Activated naive CD4-positive, alpha-beta T cell treated with anti-CD3 and anti-CD28 coated beads, Interleukin-2, amount 50 U/mL, for 16 hours (primary cell): ENCODE results near the gene GNA14.
"Not testable (repeated sequence)": the region's sequence is repeated elsewhere in the genome, so short reads cannot be mapped to it uniquely, and the experiment has no call there.

Source experiments
- DNase-seq: peaks from one replicate; pipeline ENCODE4 v3.0.0-alpha.2; 2020

Gene GNA14

DNA sequence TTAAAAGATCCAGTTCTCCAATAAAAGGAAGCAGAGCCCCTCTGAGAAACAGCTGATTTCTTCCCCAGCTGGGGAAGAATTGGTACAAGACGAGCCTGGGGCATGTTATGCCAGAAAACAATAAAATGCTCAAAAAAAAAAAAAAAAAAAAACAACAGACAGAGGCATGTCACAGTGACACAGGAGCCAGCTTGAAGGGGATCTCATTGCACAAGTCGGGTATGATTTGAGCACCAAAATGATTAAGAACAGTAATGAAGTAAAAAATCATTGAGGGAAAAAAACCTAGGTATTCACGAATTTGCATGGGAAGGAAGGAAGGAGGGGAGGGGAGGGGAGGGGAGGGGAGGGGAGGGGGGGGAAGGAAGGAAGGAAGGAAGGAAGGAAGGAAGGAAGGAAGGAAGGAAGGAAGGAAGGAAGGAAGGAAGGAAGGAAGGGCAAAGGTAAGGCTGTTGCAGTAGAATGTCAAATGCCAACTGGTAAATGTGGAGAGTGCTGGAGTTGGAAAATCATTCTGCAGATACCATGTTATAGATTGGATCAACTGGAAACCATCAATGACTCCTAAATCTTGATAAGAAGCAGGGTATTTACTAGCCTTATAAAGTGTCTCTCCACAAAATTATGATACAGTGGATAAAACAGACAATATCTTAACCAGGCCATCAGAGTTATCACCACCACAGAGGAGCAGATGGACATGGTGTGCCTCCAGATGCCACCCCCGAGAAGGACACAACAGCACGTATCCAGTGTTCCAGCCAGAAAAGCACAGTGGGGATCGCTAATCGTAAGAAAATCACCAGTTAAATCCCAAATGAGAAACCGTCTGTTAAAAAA, 7.2 kb downstream of the GNA14 start:
- no peak for DNase-seq

DNA sequence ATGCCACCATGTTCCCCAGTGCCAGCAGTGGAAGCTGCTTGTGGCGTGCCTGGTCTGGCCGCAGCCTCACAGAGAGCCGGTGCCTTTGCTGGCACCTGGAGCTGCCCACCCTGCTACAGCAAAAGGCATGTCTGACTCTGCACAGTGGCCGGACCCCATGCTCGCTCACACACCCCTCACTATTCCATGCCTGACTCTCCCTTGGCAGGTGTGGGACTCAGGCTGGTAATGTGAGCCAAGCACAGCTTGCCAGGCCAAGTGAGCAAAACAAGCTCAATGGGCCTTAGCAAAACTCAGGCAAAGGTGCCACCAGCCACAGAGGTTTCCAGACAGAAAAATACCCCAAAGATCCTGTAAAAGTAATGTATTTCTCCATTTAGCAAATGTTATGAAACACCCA, 15.5 kb downstream of the GNA14 start:
- DNase-seq, result no peak

GRCh38 chr9:77628864-77629263, 19.3 kb downstream of the GNA14 start:
- DNase-seq, result not testable (repeated sequence)

- no peak for DNase-seq
Observed at GRCh38 chr9:77616191-77616590, 31.9 kb downstream of the GNA14 start.

DNA sequence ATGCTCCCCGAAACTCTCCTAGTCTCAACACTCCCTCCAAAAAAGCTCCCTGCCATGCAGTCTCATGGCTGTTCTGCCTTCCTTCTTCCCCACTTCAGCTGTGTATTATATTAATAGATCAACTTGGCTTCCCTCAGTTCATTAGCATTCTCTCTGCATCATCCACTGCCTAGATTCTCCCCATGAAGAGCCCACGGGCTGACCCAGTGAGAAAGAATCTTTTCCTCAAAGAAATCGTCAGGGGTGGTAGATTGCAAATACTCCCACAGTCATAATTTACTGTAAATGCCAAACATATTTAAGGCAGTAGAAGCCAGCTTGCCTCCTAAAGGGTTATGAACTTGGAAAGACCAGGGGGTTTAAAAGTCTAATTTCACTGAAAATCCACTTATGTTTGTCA, 33.5 kb downstream of the GNA14 start:
- no peak for DNase-seq

DNA sequence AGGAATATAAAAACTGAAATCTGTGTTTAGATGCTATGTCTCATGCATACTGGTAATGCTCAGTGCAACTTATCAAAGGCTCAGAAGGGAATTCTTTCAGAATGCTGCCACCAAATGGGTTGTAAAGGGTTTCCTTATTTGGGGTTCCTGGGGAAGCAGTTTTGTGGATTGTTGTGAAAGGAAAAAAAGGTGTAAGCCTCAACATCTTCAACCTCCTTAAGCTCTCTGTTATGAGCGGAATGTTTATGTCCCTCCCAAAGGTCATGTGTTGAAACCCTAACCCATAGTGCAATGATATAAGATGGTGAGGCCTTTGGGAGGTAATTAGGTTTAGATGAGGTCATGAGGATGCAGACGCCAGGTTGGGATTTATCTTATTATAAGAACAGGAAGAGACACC, 41.6 kb downstream of the GNA14 start:
- no peak for DNase-seq

DNA sequence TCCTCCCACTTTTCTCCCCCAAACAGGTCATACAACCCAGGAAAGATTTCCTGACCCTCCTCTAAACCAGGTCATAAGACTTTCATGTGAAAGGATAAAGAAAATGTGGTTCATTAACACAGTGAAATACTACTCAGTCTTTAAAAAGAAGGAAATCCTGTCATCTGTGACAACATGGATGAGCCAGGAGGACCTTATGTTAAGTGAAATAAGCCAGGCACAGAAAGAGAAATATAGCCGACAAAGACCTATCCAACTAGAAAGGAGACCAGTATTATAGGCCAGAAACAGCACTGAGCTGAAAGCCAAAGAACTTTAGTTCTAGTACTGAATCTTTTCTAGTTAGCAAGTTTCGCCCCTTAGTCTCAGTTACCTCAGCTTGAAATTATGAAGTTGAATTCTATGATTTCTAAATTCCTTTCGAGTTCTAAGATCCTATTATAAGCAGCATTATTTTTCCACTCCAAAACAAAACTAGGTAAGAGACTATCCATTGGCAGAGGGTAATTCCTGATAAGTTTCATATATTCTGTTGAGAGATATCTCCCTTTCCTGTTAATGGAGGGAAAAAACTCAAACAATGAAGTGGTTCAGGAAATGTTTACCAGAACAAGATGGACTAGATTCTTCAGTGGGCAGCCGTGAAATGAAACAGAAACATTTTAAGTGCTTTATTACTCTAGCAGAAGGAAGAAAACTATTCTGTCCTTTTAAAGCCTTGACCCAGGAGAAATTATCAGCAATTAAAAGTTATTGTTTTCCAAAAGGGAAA, 42.5 kb downstream of the GNA14 start:
- no peak for DNase-seq

DNA sequence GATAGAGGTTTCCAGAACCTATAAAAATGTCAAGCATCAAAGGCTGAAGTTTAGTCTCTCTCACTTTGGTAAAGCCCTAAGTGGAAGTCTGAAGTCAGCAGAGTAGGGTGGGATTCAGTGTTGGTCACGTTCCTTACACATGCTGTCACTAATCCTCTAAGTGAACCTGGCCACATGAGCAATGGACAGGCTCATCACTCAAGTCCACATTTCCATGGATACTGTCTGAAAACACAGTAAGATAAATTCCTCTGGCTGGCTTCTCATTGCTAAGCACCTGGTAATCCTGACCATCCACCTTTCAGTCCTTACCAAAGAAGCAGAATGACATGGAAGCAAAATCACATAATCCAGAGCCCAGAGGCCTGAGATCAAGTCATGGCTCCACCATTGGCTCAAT, 43.8 kb downstream of the GNA14 start:
- no peak for DNase-seq

DNA sequence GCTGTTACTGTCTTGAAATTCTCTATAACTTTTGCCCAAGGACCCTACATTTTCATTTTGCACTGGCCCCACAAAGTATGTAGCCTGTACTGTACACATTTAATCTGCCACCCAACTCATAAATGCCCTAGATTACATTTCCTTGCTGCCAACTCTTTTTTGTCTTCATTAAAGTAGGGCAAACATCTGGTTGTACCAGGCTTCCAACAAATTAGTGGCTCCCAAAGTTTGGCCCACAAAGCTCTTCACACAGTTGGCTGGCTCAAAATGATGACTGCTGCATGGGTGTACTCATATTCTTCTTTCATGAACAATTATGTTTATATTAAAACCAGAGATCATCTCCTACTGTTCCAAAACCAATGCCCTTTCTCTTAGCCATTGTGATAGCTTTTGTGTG, 45.3 kb downstream of the GNA14 start:
- DNase-seq, result no peak

GRCh38 chr9:77601476-77602099, 46.5 kb downstream of the GNA14 start:
- no peak for DNase-seq

GRCh38 chr9:77600810-77601209, 47.3 kb downstream of the GNA14 start:
- no peak for DNase-seq

GRCh38 chr9:77599492-77599891, 48.6 kb downstream of the GNA14 start:
- no peak for DNase-seq

GRCh38 chr9:77598991-77599390, 49.1 kb downstream of the GNA14 start:
- no peak for DNase-seq

DNA sequence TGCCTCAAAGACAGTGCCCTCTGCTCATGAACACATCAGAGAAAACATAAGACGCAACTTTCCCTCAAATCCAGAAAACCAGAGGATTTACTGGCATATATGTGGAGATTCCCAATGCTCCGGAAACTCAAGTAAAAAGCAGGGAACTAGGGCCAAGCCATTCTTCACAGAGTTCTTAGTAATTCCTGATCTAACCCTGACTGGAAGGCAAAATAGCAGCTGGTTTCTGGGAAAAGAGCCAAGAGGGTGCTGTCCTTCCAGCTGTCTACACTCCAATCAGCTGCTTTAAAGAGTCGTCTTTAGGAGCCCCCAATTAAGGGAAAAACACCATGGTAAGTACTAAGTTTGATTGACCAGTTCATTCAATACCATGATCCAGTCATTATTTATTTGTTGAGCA, 49.6 kb downstream of the GNA14 start:
- DNase-seq, result no peak

GRCh38 chr9:77597057-77597456, 51.1 kb downstream of the GNA14 start:
- DNase-seq, result no peak

DNA sequence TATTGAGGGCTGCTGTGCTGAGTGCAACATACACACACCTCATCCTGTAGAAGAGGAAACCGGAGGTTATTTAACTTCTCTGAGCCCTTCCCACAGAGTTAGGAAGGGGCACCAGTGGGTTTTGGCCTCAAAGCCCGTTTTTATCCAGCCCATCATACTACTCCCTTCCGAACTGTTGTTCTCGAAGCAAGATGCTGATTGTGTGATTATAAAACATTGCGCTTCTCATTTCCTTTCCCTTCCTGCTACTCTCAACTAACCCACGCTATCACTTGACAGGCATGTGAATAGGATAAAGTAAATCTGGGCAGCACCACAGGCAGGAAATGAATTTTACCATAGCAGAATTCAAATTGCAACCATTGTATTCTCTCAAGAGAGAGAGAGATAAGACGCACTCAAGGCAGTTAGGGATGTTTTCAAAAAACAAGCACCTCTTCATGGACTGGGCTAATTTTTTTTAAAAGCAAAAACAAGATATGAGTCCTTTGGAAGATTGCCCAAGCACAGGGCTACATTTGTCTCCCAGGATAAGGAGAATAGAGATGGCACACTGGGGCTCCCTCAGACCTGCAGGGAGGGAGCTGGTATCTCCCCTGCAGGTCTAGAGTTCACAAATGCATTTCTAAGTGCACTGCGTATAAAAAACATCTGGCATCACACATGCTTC, 52.6 kb downstream of the GNA14 start:
- DNase-seq, result no peak

- DNase-seq, result no peak
Observed at GRCh38 chr9:77594963-77595362, 53.2 kb downstream of the GNA14 start.

DNA sequence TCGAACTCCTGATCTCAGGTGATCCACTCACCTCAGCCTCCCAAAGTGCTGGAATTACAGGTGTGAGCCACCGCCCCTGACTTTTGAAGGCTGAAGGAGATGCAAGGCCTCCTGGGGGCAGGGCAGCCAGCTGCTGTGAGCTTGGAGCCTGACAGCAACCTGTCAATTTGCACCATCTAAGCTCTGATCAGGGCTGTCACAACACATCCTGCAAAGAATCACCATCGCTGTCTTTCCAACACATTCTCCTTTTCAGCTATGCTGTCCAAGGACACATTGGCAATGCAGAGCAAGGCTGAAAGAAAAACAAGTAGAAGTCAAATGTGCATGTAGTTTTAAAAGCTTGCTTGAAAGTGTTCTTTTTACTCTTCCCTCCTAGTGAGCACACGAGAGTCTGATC, 54.6 kb downstream of the GNA14 start:
- DNase-seq, result no peak

DNA sequence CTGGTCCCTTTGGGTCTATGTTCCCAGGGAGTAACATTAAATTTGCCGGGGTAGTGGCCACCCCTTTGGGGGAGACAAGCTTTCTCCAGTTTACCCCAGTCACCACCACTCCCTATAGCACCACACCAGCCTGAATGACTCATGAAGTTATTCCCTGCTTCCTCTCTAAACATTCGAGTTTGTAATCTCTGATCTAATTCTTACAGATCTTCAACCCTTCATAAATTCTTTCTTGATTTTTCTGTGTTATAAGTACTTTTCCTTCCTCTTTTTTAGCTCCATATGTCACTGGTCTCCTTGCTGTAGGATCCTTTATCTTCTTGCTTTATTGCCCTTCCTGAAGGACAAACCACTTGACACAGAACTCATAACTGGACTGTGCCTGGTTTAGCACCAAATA, 55.6 kb downstream of the GNA14 start:
- DNase-seq, result no peak

- DNase-seq, result no peak
Observed at GRCh38 chr9:77589046-77589795, 58.9 kb downstream of the GNA14 start.

DNA sequence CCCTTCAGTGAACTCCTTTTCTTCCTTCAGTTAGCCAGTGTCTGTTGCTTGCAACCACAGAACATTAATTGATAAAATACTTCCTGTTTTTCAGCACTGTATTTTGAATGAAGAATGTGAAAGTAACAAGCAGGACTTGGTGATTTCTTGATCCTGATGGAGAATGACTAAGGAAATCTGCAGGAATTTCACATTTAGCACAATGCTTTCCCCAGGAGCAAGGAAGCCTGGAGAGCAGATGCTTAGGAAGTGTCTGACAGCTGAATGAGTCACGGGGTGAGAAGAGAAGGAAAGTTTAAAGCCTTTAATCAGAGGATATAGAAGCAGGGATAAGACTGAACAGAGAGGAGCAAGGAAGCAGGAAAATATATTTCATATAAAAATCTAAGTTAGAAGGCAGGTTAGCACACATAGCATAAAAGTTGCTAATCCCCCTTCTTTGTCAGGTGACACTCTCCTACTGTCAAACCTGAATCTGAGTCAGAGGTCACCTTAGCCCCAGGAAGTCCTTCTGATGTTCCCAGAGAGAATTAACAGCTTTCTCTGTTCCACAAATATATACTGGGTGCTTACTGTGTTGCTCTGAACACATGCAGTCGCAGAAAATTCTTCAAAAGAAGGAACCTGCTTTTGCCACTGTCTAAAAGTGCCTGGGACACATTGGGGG, 59.7 kb downstream of the GNA14 start:
- DNase-seq, result no peak

- no peak for DNase-seq
Observed at GRCh38 chr9:77587851-77588250, 60.3 kb downstream of the GNA14 start.
